SH-SY5Y (cell line): ENCODE results near the gene SV2C.

Experiments used
- GATA2 ChIP-seq: IDR thresholded peaks from 2 replicates; pipeline ENCODE4 v1.6.1; 2011; ENCODE audit warnings: mild to moderate bottlenecking, low read depth, low read length
- GATA3 ChIP-seq: IDR thresholded peaks from 2 replicates; pipeline ENCODE4 v1.6.1; 2011; ENCODE audit warnings: low read depth, mild to moderate bottlenecking, low read length, moderate library complexity

GRCh38 chr5:76038212-76038611 is 45.0 kb upstream of the SV2C start:
- TF ChIP-seq GATA2, result no peak
- no peak for TF ChIP-seq GATA3
